ENCODE measurements around the gene WNT4. TPM values are rescaled to one million over a fixed set of nuclear protein-coding genes. Genes with fewer than 3 reads are reported as not detected.

The WNT4 gene
- total RNA-seq, 4 donors from 2014 or later = 21.3 to 42.7 (median 24.5) TPM

DNA sequence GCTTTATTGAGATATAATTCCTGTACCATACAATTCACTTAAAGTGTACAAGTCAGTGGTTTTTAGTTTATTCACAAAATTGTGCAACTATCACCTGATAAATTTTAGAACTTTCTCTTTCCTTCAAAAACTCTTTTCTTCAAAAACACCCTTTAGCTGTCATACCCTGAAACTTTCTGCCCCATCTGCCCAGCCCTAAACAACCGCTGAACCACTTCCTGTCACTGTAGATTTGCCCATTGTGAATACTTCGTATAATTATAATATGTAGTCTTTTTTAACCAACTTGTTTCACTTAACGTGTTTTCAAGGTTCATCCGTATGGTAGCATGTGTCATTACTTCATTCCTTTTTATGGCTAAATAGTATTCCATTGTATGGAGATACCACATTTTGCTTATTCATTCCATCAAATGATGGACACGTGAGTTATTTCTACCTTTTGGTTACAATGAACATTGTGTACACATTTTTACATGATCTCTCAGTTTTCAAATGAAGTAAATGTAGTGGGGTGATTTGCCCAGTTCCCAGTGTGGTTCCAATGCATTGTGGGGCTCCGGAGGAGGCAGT lies 37.9 kb downstream of the WNT4 start:
- no peak for DNase-seq (ENCODE audit: low spot score in 2 of 2)
- Histone ChIP-seq H3K4me3 (no peak overlapping the region), H3K9me3 (no peaks in the 10 kb centered on the region), H3K4me1 (peaks cover 2% of the 10 kb centered on the region), H3K27ac (no peak overlapping the region), H3K27me3 (no peaks in the 10 kb centered on the region), H3K36me3 (peaks cover 5% of the 10 kb centered on the region)
- WGBS = 86% methylated on average over 6 of the region's 6 CpGs
- TF ChIP-seq EP300 (IDR thresholded peaks at IDR 0.05) = no peak
- TF ChIP-seq, protein P1, sequence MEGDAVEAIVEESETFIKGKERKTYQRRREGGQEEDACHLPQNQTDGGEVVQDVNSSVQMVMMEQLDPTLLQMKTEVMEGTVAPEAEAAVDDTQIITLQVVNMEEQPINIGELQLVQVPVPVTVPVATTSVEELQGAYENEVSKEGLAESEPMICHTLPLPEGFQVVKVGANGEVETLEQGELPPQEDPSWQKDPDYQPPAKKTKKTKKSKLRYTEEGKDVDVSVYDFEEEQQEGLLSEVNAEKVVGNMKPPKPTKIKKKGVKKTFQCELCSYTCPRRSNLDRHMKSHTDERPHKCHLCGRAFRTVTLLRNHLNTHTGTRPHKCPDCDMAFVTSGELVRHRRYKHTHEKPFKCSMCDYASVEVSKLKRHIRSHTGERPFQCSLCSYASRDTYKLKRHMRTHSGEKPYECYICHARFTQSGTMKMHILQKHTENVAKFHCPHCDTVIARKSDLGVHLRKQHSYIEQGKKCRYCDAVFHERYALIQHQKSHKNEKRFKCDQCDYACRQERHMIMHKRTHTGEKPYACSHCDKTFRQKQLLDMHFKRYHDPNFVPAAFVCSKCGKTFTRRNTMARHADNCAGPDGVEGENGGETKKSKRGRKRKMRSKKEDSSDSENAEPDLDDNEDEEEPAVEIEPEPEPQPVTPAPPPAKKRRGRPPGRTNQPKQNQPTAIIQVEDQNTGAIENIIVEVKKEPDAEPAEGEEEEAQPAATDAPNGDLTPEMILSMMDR (IDR thresholded peaks at IDR 0.05) = no peak
- TF ChIP-seq POLR2AphosphoS5 (IDR thresholded peaks at IDR 0.05) = no peak
- no peak for TF ChIP-seq POLR2A (IDR thresholded peaks at IDR 0.05)

DNA sequence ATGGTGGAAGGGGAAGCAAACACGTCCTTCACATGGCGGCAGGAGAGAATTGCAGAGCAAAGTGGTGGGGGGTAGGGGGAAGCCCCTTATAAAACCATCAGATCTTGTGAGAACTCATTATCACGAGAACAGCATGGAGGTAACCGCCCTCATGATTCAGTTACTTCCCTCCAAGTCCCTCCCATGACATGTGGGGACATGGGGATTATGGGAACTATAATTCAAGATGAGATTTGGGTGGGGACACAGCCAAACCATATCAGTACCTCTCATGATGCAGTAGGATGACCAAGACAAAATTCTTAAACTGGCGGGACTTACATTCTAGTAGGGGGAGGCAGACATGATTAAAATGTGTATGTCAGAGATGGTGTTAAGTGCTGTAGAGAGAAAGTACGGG lies 38.8 kb downstream of the WNT4 start:
- Histone ChIP-seq H3K27me3 (no peaks in the 10 kb centered on the region), H3K36me3 (peaks cover 11% of the 10 kb centered on the region), H3K4me3 (no peak overlapping the region), H3K4me1 (peaks cover 2% of the 10 kb centered on the region), H3K9me3 (no peaks in the 10 kb centered on the region), H3K27ac (no peak overlapping the region)
- TF ChIP-seq EP300 (IDR thresholded peaks at IDR 0.05) (no peak), POLR2AphosphoS5 (IDR thresholded peaks at IDR 0.05) (no peak), POLR2A (IDR thresholded peaks at IDR 0.05) (no peak)
- TF ChIP-seq, protein P1 (IDR thresholded peaks at IDR 0.05) = no peak
- no peak for DNase-seq (ENCODE audit: low spot score in 2 of 2)
- WGBS = 80% methylated on average over 6 of the region's 6 CpGs

DNA sequence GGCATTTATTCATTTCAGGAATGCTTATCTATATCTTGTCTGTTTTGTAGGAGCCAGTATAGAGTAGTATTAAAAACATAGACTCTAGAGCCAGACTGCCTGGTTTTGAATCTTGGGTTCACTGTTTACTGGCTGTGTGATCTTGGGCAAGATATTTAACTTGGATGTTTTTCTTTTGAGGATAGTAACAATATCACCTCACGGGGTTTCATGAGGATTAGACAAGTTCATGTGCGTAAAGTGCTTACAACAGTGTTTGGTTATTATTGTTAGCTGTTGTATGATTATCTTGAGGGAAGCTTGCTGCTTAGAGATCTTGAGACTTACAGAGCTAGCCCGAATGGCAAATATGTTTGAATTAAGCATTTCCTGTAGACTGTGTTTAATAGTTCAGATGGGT lies 40.2 kb downstream of the WNT4 start:
- no peak overlapping the region for H3K27ac ChIP-seq
- WGBS = 89% methylated on average over 3 of the region's 3 CpGs
- no peaks in the 10 kb centered on the region for H3K27me3 ChIP-seq
- H3K4me1 ChIP-seq = no peaks in the 10 kb centered on the region
- H3K9me3 ChIP-seq = no peaks in the 10 kb centered on the region
- no peak overlapping the region for H3K4me3 ChIP-seq
- no peak for DNase-seq (ENCODE audit: low spot score in 2 of 2)
- no peak for TF ChIP-seq EP300 (IDR thresholded peaks at IDR 0.05)
- TF ChIP-seq, protein P1 (IDR thresholded peaks at IDR 0.05) = no peak
- no peak for TF ChIP-seq POLR2AphosphoS5 (IDR thresholded peaks at IDR 0.05)
- TF ChIP-seq POLR2A (IDR thresholded peaks at IDR 0.05) = no peak
- peaks cover 16% of the 10 kb centered on the region for H3K36me3 ChIP-seq

DNA sequence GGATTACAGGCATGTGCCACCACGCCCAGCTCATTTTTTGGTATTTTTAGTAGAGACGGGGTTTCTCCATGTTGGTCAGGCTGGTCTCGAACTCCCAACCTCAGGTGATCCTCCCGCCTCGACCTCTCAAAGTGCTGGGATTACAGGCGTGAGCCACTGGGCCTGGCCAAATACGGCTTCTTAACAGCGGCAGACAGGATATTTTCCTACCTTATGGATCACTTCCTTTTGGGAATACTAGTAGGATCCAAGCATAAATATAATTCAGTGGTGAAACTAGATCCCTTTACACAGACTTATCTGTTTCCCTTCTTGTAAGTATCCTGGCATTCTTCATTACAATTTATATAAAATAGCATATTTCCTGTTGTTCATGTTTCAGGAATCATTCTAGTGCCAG lies 40.9 kb downstream of the WNT4 start:
- TF ChIP-seq EP300 (IDR thresholded peaks at IDR 0.05) (no peak), POLR2A (IDR thresholded peaks at IDR 0.05) (no peak), POLR2AphosphoS5 (IDR thresholded peaks at IDR 0.05) (no peak)
- TF ChIP-seq, protein P1 (IDR thresholded peaks at IDR 0.05) = no peak
- Histone ChIP-seq H3K9me3 (no peaks in the 10 kb centered on the region), H3K27ac (no peak overlapping the region), H3K27me3 (no peaks in the 10 kb centered on the region), H3K4me3 (no peak overlapping the region), H3K4me1 (no peaks in the 10 kb centered on the region), H3K36me3 (peaks cover 17% of the 10 kb centered on the region)
- WGBS = 81% methylated on average over 8 of the region's 8 CpGs
- DNase-seq (ENCODE audit: low spot score in 2 of 2) = no peak

DNA sequence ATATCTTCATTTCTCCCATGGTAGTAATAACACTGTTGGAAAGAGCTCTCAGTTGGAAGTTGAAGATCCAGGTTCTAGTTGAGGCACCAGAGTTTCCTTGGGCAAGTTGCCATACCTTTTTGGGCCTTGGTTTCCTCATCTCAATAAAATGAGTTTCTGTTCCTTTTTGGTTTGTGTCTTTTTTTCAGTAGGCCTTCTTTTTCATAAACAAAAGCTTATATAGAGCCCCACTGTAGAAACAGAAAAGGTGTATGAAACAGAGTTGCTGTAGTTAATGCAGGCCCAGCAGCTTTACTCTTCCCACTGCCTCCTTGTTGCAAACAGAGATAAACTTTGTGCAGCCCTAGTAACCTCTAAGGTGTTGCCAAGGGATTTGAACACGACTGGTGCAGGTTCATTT lies 41.7 kb downstream of the WNT4 start:
- TF ChIP-seq, protein P1 (IDR thresholded peaks at IDR 0.05) = no peak
- 48% methylated on average over 1 of the region's 1 CpG for WGBS

More for the DNA sequence above, 41.7 kb downstream of the WNT4 start:
- Histone ChIP-seq H3K4me3 (no peak overlapping the region), H3K27me3 (no peaks in the 10 kb centered on the region), H3K9me3 (no peaks in the 10 kb centered on the region), H3K4me1 (no peaks in the 10 kb centered on the region), H3K36me3 (peaks cover 25% of the 10 kb centered on the region), H3K27ac (no peak overlapping the region)
- DNase-seq (ENCODE audit: low spot score in 2 of 2) = no peak
